OCI-LY7 (cell line): ENCODE measurements around the gene COL10A1. TPM values are rescaled to one million over a fixed set of nuclear protein-coding genes. Genes with fewer than 3 reads are reported as not detected.

Source experiments
- BruUV-seq: library from RNA; stranded (reverse); fragments of 400-500 nt; replicated peaks from 2 replicates; lab custom pipeline; 2021; lab: Mats Ljungman, UMichigan
- CTCF ChIA-PET: fragments of 300-600 bp; sonication (Branson Sonifier 250); formaldehyde crosslinking; loops from one replicate; lab custom pipeline; 2022; ENCODE audit warnings: antibody characterized with exemption; ENCODE audit not compliant: unreplicated experiment; lab: Charles Lee
- POLR2A ChIA-PET: fragments of 300-600 bp; sonication (Branson Sonifier 250); formaldehyde crosslinking; loops from one replicate; lab custom pipeline; 2022; ENCODE audit warnings: antibody characterized with exemption; lab: Charles Lee
- DNase-seq: peaks from one replicate; pipeline ENCODE4 v3.0.0-alpha.2; 2015; ENCODE audit warnings: low spot score
- H2AFZ ChIP-seq: fragments of 200-600 bp; sonication (generic), shearing (Covaris generic); 2 replicates; pipeline ENCODE4 v1.6.1; 2014; ENCODE audit warnings: mild to moderate bottlenecking, antibody characterized with exemption, low read length, moderate library complexity
- H3K27ac ChIP-seq: fragments of 200-600 bp; sonication (generic); 2 replicates; pipeline ENCODE4 v1.5.1; 2014; ENCODE audit warnings: mixed run types, low read depth, mild to moderate bottlenecking, moderate library complexity, low read length, inconsistent platforms; ENCODE audit not compliant: poor library complexity, severe bottlenecking
- H3K36me3 ChIP-seq: fragments of 200-600 bp; sonication (generic); 2 replicates; pipeline ENCODE4 v1.6.1; 2014; ENCODE audit warnings: mild to moderate bottlenecking, antibody characterized with exemption, low read length, moderate library complexity, mixed read lengths; ENCODE audit not compliant: insufficient read depth
- H3K4me1 ChIP-seq: fragments of 200-600 bp; sonication (generic); 2 replicates; pipeline ENCODE4 v1.5.1; 2014; ENCODE audit warnings: mild to moderate bottlenecking, low read length; ENCODE audit not compliant: insufficient read depth, poor library complexity, severe bottlenecking
- H3K4me2 ChIP-seq: fragments of 200-600 bp; sonication (generic); 2 replicates; pipeline ENCODE4 v1.6.1; 2014; ENCODE audit warnings: mild to moderate bottlenecking, low read length
- H3K4me3 ChIP-seq: fragments of 200-600 bp; sonication (generic); 2 replicates; pipeline ENCODE4 v1.5.1; 2014; ENCODE audit warnings: mild to moderate bottlenecking, low read depth, low read length; ENCODE audit not compliant: poor library complexity, severe bottlenecking
- H3K79me2 ChIP-seq: fragments of 200-600 bp; sonication (generic); 2 replicates; pipeline ENCODE4 v1.6.1; 2016; ENCODE audit warnings: low read depth, mild to moderate bottlenecking, low read length, moderate library complexity, mixed read lengths; ENCODE audit not compliant: insufficient read depth
- H3K9me2 ChIP-seq: fragments of 200-600 bp; sonication (generic); 2 replicates; pipeline ENCODE4 v1.6.1; 2016; ENCODE audit warnings: mild to moderate bottlenecking, low read length, mixed read lengths; ENCODE audit not compliant: insufficient read depth
- H3K9me3 ChIP-seq: fragments of 200-600 bp; sonication (generic); 2 replicates; pipeline ENCODE4 v1.6.1; 2014; ENCODE audit warnings: mild to moderate bottlenecking, mixed run types, low read length, mixed read lengths
- H4K20me1 ChIP-seq: fragments of 200-600 bp; sonication (generic); 2 replicates; pipeline ENCODE4 v1.6.1; 2014; ENCODE audit warnings: mild to moderate bottlenecking, antibody characterized with exemption, low read length, moderate library complexity, mixed read lengths; ENCODE audit not compliant: insufficient read depth
- EZH2phosphoT487 ChIP-seq: fragments of 200-600 bp; sonication (generic); IDR thresholded peaks from 2 replicates; pipeline ENCODE4 v1.6.1; 2018; ENCODE audit warnings: low read depth, borderline replicate concordance, mild to moderate bottlenecking, mixed run types, antibody characterized with exemption, low read length, moderate library complexity, mixed read lengths
- intact Hi-C: fragments of 100-400 bp; cut with micrococcal nuclease; formaldehyde crosslinking; loops from one replicate; pipeline ENCODE4 v1.10.0; 2022; ENCODE audit not compliant: unreplicated experiment
- total RNA-seq, 2 experiments: library from RNA; depleted of rRNA in 1 of 2; stranded (reverse); fragments of >200 nt in 1 of 2; shearing (Covaris generic) in 1 of 2; gene quantifications; 2 replicates each; pipeline ENCODE4 v1.2.3, GENCODE V29; 2014 to 2022
- TF ChIP-seq, protein P1 (sequence below): fragments of 200-600 bp; sonication (generic); conservative IDR thresholded peaks from 2 replicates; pipeline ENCODE4 v1.5.1; 2014; ENCODE audit warnings: mild to moderate bottlenecking, antibody characterized with exemption, low read length, moderate library complexity, mixed read lengths

The COL10A1 gene
- total RNA-seq, 2 experiments from 2014 or later = not detected

DNA sequence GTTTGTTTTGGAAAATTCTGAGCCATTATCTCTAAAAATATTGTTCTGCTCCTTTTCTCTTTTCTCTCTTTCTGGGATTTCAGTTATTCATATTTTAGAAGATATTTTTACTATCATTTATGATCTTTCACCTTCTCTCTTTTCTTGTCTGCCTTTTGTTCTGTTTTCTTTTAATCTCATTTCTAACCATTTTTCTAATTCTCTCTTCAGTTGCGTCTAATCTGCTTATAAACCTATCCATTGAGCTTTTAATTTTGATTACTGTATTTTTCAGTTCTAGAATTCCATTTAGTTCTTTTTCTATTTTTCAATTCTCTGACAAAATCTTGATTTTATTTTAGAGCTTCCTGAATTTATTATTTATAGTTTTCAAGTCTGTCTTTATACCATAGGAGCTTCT is 42.2 kb upstream of the COL10A1 start:
- H4K20me1 ChIP-seq = no peaks in the 10 kb centered on the region
- DNase-seq = no peak
- H3K79me2 ChIP-seq = no peaks in the 10 kb centered on the region
- intact Hi-C loops = no loop called here
- no peak overlapping the region for H3K4me3 ChIP-seq
- H2AFZ ChIP-seq = no peak overlapping the region
- BruUV-seq = no TSS peak
- POLR2A ChIA-PET = interaction anchor here (0.7 to 1.2 kb wide), 4 partner anchors 10 to 50 kb away, joined by 3 to 4 read pairs (median 3); no protein-coding TSS in a partner anchor
- TF ChIP-seq, protein P1, sequence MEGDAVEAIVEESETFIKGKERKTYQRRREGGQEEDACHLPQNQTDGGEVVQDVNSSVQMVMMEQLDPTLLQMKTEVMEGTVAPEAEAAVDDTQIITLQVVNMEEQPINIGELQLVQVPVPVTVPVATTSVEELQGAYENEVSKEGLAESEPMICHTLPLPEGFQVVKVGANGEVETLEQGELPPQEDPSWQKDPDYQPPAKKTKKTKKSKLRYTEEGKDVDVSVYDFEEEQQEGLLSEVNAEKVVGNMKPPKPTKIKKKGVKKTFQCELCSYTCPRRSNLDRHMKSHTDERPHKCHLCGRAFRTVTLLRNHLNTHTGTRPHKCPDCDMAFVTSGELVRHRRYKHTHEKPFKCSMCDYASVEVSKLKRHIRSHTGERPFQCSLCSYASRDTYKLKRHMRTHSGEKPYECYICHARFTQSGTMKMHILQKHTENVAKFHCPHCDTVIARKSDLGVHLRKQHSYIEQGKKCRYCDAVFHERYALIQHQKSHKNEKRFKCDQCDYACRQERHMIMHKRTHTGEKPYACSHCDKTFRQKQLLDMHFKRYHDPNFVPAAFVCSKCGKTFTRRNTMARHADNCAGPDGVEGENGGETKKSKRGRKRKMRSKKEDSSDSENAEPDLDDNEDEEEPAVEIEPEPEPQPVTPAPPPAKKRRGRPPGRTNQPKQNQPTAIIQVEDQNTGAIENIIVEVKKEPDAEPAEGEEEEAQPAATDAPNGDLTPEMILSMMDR = no peak
- TF ChIP-seq EZH2phosphoT487 = no peak
- no peaks in the 10 kb centered on the region; the same call in 1 of the 2 replicates for H3K9me3 ChIP-seq
- no peak overlapping the region for H3K4me2 ChIP-seq
- no peaks in the 10 kb centered on the region for H3K36me3 ChIP-seq
- H3K9me2 ChIP-seq = no peaks in the 10 kb centered on the region
- peaks cover 7% of the 10 kb centered on the region for H3K4me1 ChIP-seq
- no peak overlapping the region for H3K27ac ChIP-seq
- CTCF ChIA-PET = no interaction called here

DNA sequence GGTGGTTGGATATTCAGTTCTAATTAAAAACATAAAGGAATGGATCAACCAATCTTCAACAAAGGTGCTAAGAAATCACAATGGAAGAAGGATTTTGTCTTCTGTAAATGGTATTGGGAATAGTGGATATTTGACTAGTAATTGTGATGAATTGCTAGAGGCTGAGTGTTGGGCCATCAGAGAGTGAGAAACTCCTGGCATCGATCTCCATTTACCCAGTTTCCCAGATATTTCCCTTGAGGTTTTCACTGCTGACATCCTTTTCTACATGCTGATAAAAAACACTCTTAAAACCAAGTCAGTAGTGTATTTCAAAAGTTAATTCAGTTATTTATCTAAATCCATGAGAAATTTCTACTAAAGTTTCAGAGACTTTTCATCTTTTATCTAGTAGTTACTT is 40.4 kb upstream of the COL10A1 start:
- CTCF ChIA-PET = no interaction called here

DNA sequence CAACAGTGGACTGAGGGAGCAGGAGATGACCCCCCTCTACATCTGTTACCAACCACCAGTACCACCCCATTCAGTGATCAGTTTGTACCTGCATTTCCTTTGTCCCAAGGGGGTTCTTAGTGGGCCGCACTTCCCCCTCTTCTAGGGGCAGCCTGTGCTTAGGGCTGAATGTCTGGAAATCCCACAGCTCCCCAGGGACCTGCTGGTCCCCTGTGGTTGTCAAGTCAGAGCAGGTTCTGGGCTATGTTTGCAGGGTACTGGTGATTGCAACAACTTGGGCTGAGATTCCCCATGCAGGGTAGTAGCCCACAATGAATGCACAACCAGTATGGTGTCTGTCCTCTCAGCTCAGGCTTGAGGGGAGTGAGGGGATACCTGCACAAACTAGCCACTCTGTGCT is 39.7 kb upstream of the COL10A1 start:
- no peaks in the 10 kb centered on the region for H3K36me3 ChIP-seq
- no peaks in the 10 kb centered on the region for H4K20me1 ChIP-seq
- H2AFZ ChIP-seq = no peak overlapping the region
- no TSS peak for BruUV-seq
- no peaks in the 10 kb centered on the region for H3K9me2 ChIP-seq
- no peaks in the 10 kb centered on the region; the same call in 1 of the 2 replicates for H3K9me3 ChIP-seq
- ChIA-PET CTCF (no interaction called here), POLR2A (no interaction called here)
- H3K27ac ChIP-seq = no peak overlapping the region
- H3K4me2 ChIP-seq = no peak overlapping the region; the same call in 1 of the 2 replicates
- no peak for TF ChIP-seq EZH2phosphoT487
- TF ChIP-seq, protein P1 = no peak
- H3K79me2 ChIP-seq = no peaks in the 10 kb centered on the region
- peak; percentile 25 for DNase-seq
- intact Hi-C loops = no loop called here
- H3K4me3 ChIP-seq = no peak overlapping the region
- peaks cover 7% of the 10 kb centered on the region for H3K4me1 ChIP-seq

More for the DNA sequence above, 40.4 kb upstream of the COL10A1 start:
- Histone ChIP-seq H3K79me2 (no peaks in the 10 kb centered on the region), H3K36me3 (no peaks in the 10 kb centered on the region), H3K27ac (no peak overlapping the region), H3K4me1 (peaks cover 7% of the 10 kb centered on the region), H3K9me3 (no peaks in the 10 kb centered on the region; the same call in 1 of the 2 replicates), H3K9me2 (no peaks in the 10 kb centered on the region), H2AFZ (no peak overlapping the region), H4K20me1 (no peaks in the 10 kb centered on the region), H3K4me2 (no peak overlapping the region), H3K4me3 (no peak overlapping the region)
- DNase-seq = no peak
- intact Hi-C loops = no loop called here
- TF ChIP-seq, protein P1 = no peak
- no TSS peak for BruUV-seq
- POLR2A ChIA-PET = no interaction called here
